RWPE1 (cell line): ENCODE measurements around the gene ZNF654.
A peak's percentile ranks its signal among the peaks of the same experiment; 100 is the strongest.

Experiments
- CTCF ChIA-PET: fragments of 350-600 bp; sonication (Branson Sonifier 250); formaldehyde crosslinking; extraction: SDS; loops from one replicate; lab custom pipeline; 2021; lab: Yijun Ruan, JAX
- POLR2A ChIA-PET: fragments of 400-600 bp; formaldehyde crosslinking; extraction: SDS; loops from one replicate; lab custom pipeline; 2020; ENCODE audit warnings: antibody characterized with exemption; ENCODE audit not compliant: low non-redundant PET; lab: Yijun Ruan, JAX
- DNase-seq: peaks from one replicate; pipeline ENCODE4 v3.0.0; 2012; ENCODE audit warnings: low spot score
- H3K27ac ChIP-seq: fragments of 450-650 bp; 2 replicates; pipeline ENCODE4 v1.5.1; 2017
- CTCF ChIP-seq: fragments of 450-650 bp; conservative IDR thresholded peaks from 2 replicates; pipeline ENCODE4 v1.5.1; 2017; ENCODE audit warnings: low read depth, mild to moderate bottlenecking

ZNF654 gene

GRCh38 chr3:88030210-88030609 lies 28.8 kb upstream of the ZNF654 start:
- no peak for DNase-seq
- ChIA-PET CTCF (interaction anchor here (0.6 kb wide), 1 partner anchor 214 kb away, joined by 8 read pairs; no protein-coding TSS in a partner anchor), POLR2A (no interaction called here)
- TF ChIP-seq CTCF, result no peak
- no peak overlapping the region for H3K27ac ChIP-seq

DNA sequence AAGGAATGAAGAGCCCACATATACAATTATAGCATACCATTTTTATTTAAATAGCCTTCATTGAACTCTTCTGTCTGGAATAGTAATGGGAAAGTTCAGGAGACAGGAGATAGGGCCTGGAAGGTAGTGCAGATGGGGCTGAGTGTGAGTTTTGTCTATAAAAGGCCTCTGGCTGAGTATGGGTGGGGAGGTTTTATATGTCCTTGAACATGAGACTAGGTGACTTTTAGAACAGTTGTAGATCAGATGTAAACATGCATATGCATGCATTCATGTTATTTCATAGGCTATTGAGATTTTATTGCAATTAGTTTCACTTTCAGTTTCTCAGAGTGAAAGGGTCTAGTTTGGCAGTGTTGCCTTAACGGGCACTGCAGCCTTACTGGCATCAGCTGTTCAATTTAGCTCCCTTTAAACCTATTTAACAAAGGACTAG lies 27.4 kb upstream of the ZNF654 start:
- ChIA-PET CTCF (interaction anchor here (1.0 kb wide), 1 partner anchor 12 kb away, joined by 3 read pairs; no protein-coding TSS in a partner anchor), POLR2A (no interaction called here)
- H3K27ac ChIP-seq, result no peak overlapping the region
- DNase-seq, result peak; percentile 20
- no peak for TF ChIP-seq CTCF

DNA sequence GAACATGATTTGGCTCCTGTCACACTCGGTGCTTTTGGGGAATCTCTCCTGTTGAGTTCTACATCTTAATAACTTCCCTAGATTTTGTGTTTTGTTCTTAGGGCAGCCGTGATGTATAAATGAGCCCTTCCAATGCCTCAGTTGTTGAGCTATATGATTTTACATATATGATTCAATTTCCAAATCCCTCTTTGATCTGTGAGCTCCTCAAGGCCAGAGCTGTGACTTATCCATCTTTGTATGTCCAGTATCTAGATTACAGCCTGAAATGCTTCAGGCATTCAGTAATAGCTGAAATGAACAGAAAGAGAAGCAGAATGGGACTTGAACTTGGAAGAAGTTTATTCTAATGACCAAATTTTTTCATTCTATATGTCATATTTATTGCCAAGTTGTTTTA lies 26.8 kb upstream of the ZNF654 start:
- no peak for DNase-seq
- no peak overlapping the region for H3K27ac ChIP-seq
- ChIA-PET CTCF (no interaction called here), POLR2A (no interaction called here)
- no peak for TF ChIP-seq CTCF

- ChIA-PET CTCF (no interaction called here), POLR2A (no interaction called here)
- TF ChIP-seq CTCF, result no peak
- no peak overlapping the region for H3K27ac ChIP-seq
- no peak for DNase-seq
Observed at GRCh38 chr3:88033079-88033478, 26.0 kb upstream of the ZNF654 start.

GRCh38 chr3:88033808-88034207 lies 25.2 kb upstream of the ZNF654 start:
- DNase-seq, result no peak
- TF ChIP-seq CTCF, result no peak
- CTCF ChIA-PET, result interaction anchor here (0.7 kb wide), 1 partner anchor 58 kb away, joined by 3 read pairs; no protein-coding TSS in a partner anchor
- H3K27ac ChIP-seq, result no peak overlapping the region
- POLR2A ChIA-PET, result no interaction called here

DNA sequence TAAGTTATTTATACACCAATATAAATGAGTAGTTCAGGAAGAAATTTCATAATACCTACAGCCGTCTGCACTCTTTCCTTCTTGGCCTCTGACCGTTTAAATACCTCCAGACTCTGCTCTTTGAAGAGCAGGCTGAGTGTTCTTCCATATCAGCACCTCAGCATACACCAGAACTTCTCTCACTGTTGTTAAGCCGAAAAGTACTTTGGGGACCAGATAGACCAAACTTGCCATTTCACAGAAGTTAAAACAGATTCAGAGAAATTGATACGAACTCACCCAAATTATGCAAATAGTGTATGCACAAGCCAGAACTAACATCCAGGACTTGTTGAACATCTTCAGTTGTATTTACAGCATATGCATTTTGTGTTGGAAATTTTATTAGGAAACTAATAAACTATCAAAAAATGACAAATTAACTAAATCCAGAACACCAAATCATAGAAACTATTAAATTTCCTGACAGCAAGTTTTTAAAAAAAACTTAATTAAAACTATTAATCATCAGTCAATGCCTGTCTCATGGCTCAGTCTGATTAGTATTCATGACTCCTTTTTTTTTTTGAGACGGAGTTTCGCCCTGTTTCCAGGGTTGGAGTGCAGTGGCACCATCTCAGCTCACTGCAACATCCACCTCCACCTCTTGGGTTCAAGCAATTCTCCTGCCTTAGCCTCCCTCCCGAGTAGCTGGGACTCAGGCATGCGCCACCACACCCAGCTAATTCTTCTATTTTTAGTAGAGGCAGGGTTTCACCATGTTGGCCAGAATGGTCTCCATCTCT lies 24.4 kb upstream of the ZNF654 start:
- POLR2A ChIA-PET, result no interaction called here
- CTCF ChIA-PET, result no interaction called here

More for the DNA sequence above, 24.4 kb upstream of the ZNF654 start:
- DNase-seq, result no peak
- no peak overlapping the region for H3K27ac ChIP-seq
- no peak for TF ChIP-seq CTCF
